HG03135 (cell line): ENCODE data around the gene TTLL6.
"Not testable (repeated sequence)": the region's sequence is repeated elsewhere in the genome, so short reads cannot be mapped to it uniquely, and the experiment has no call there.

ENCODE experiments used
- ATAC-seq: cut with Tn5 transposase; IDR thresholded peaks from one replicate; pipeline ENCODE4 v1.9.1; 2021; ENCODE audit warnings: mild to moderate bottlenecking, moderate library complexity; ENCODE audit not compliant: unreplicated experiment

The TTLL6 gene

DNA sequence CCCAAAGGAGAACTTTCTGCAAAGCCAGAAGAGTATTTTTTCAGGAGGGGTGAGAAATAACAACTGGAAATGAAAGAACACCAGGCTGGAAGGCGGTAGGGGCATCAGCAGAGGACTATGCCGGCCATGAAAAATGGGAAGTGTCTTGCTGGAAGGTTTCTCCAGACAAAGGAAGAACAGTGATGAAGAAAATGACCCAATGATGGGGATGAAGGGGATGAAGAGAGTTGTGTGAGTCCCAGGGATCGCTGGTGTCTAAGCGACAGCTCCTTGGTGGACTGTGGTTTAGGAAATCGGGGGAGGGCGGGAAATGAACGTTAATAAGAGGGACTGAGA is 623 bp downstream of the TTLL6 start:
- no peak for ATAC-seq

DNA sequence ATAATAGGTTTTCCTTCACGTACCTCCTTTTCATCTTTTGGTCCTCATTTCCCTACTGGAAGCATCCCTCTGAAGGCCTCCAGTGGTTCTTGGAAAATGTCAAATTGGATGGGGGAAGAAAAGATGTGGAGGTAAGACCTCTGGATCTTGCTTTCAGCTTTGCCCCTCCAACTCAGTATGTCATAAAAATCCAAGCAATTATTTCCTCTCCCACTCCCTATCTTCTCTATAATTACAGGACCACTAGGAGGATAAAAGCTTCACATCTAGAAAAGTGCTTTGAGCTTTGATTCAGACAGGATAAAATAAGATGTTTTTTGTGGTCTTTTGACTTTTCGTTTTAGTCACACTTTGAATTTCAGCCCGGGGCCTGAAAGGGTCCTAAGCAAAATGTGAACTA is 1.7 kb downstream of the TTLL6 start:
- ATAC-seq, result no peak

DNA sequence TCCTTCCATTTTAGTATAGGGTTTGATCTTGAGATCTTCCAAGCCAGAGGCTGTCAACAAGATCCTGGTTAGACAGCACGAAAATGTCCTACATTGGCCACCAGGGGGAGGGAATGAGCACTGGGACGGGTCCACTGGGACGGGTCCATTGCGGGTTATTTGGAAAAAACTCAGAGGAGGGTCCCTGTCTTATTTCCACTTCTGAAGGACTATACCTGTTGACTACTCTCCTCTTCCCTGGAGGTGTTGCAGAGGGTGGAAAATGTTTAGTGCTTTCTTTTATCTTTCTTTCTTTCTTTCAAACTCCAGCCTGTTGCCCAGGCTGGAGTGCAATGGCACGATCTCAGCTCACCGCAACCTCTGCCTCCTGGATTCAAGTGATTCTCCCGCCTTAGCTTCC is 2.5 kb downstream of the TTLL6 start:
- no peak for ATAC-seq

DNA sequence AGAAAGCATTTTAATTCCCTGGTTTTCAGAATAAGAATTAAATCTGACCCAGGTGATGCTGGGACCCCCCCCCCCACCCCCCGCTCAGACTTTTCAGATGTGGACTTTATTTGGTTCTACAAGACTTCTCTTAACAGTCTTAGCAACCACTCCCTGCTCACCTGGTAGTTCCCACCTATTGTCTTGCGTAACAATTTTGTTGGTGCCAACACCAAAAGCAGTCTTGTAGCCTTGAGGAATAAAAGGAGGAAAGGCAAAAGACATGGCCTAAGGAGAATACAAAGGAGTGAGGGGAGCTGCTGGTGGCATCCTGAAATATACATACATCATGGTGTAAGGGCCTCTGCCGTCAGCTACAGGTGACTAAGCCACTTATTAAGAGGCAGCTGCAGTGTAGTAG is 5.0 kb downstream of the TTLL6 start:
- ATAC-seq, result no peak

DNA sequence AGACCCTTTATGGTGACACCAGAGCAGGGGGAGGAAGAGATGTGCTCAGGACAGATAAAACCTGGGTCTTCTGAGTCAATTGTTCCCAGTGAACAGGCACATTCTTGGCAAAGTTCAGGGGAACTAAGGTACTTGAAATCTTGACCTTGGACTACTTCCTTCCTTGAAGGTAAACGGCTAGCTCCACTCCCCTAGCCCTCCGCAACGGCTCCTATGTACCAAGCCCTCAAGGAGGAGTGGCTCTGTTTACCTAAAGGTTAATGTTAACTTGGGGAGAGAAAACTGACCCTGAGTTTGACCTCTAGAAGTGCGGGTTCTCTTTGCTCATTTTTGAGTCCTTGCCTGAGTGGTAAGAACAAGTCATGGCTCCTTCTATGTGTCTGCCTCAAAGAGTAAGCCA is 7.8 kb downstream of the TTLL6 start:
- ATAC-seq, result no peak

DNA sequence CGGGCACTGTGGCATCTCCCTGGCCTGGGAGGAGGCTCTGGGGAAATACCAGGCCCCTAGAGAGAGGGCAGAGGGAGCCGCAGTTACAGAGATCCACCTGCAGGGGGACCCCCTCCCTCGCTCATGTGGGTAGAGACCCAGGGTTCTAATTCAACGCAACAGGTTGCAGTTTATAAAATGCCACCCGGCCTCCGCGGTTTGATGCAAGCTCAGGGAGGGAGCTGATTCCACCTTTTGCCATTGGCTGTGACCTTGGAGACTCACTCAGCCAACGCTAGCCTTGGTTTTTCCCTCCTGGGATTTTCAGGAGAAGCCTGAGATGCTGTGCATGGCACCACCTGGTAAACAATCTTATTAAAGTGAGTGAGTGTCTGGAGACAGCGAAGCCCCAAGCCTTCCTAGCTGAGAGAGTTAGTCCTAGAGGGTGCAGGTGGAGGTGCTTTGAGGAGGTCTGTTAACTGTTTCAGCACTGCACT is 12.1 kb downstream of the TTLL6 start:
- ATAC-seq, result no peak

DNA sequence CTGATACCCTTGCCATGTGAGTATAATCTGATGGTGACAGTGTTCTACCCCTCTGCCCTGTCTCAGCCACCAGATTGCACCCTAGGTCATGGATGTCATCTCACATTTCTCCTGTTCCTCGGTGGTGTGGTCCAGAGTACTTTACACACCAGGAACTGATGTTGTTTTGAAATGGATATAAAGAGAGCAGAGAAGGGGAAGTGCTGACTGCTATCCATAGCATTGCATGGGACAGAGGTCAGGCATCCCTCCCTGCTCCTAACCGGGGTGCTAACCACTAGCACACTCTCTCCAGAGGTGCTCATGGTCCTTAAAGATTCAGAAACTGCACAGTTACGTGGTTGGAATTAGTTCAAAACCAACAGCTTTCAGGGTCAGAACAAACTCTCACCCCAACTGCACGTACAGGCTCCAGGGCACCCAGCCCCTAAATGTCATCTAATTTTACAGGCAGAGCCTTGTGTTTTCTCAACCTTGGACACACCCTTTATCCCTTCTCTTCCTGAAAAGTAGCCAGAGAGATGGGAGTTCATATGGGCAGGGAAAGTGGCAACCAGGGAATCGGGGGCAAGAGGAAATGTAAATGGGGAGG is 16.3 kb downstream of the TTLL6 start:
- ATAC-seq, result no peak

DNA sequence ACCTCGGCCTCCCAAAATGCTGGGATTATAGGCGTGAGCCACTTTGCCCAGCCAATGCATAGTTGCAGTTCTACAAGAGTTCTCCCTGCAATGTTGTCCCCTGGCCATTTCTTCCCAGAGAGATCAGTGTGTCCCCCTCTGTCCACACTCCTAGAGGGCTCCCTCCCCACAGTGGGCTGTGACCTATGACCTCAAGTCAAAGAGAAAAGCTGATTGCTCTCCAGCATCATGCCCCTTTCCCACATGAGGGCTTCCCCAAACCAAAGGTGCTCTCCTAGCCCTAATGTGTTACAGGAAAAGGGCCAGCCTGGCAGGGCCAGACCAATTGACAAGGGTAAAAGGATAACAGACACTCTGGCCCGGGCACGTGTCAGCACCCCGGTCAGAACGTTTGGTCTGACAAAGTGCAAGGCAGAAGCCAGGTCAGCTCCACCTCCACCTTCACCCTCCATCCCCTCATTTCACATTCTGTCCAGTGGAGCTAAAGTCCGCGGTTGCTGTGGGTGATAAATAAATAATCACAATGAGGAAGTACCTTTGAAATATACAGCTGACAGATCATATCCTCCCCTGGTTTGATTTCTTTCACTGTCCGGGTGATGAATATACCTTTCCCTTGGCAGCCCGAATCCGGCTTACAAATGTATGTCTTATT is 17.8 kb downstream of the TTLL6 start:
- no peak for ATAC-seq

DNA sequence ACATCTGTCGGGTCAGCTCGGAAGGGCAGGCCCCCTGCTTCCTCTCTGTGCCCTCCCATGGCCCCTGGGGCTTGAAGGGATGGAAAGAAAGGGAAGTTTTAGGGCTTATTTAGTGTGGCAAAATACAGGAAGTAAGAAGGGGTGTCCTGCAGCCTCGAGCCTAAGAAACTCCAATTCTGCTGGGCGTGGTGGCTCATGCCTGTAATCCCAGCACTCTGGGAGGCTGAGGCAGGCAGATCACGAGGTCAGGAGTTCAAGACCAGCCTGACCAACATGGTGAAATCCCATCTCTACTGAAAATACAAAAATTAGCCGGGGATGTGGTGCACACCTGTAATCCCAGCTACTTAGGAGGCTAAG is 20.9 kb downstream of the TTLL6 start:
- not testable (repeated sequence) for ATAC-seq

DNA sequence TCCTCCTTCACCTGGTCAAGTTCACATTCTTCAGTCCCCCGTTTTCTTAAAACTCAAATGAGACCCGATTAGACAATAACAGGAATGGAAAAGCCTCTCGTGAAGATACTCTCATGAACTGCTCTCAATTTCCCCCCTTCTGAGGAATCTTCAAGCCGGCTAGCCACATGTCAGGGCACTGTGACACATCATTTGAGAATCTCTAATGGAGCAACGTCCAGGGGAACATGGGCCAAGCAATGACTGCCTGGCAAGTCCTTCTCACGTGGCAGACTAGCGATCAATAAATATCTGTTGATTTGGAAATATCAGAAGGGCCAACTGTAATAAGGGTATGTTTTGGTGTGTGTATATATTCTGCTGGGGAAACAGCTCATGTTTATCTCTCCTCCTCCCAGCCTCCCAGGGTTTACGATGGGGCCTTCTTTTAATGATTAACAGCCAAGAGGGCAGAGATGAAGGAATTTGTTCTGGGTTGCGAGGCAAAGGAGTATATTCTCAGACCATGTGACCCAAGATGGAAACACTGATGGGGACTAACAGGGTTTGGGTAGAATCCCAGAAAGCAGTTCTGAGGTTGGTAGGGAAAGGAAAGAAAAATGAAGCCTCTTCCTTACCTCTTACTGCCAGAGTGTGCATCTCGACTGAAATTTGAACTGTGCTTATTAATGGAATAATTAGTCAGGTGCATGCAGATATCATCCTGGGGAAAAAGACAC is 21.4 kb downstream of the TTLL6 start:
- ATAC-seq, result no peak

DNA sequence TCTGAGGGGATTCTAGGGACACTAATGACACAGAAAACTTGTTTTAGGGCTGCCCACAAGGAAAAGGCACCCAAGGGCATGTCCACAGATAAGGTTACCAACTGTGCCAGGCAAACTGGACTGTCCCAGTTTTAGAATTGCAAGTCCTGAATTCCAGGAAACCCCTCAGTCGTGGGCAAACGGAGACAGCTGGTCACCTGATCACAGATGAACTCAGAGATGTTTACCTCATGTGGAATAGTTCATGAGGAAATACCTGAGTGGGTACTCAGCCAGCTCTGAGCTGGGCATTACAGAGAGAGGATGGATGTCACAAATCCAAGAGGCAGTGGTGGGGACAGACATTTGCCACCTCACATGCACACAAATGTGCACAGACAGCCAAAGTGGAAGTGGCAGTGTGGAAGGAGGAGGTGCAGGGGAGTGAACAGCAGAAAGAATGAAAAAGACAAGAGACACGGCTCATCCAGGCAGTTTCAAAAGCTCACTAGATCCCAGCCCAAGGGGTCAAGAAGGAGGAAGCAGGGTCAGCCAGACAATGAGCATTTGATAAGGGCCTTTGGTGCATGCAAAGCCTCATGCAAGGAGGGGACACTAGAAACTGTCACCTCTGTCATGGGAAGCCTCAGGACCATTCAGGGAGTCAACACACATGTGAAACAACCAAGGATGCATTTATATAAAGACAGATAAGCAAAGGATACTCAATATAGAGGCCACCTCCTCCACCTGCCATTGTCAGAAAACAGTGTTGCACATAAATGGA is 24.8 kb downstream of the TTLL6 start:
- ATAC-seq, result no peak

DNA sequence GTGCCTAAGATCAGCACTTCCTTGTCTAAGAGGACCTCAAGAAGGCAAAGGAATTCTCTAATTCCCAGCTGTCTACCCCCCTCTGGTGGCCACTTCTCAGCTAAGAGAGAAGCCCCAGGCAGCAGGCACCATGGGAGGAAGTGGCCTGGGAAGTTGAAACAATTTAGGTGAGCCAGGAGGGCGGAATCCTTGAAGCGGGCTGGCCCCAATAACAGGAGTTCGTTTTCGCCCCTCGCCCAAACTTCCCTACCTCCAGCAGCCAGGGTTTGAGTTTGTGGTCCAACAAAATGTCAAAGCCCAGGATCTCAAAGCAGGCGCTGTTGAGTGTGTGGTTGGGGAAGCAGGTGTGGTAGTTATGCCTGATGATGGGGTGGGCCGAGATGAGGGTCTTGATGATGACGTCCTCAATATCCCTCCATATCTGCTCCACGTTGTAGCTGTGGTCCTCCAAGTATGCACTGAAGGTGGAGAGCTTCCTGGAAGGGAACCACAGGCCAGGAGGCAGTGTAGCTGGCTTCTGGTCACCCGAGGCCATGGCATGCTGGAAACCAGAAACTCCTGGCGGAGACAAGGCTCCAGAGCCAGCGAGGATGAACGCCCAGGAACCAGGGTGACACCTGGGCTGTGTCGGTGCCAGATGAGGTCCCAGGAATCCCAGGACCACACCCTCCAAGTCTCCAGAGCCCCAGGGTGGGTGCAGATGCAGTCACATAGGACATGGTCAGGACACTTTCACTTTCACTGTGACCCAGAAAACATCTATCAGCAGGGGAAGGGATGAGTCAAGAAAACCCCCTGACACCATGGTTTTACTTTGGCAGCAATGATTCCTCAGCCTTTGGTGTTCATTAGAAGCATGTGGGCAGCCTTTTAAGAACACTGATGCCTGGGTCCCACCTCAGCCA is 25.6 kb downstream of the TTLL6 start:
- ATAC-seq, result no peak

DNA sequence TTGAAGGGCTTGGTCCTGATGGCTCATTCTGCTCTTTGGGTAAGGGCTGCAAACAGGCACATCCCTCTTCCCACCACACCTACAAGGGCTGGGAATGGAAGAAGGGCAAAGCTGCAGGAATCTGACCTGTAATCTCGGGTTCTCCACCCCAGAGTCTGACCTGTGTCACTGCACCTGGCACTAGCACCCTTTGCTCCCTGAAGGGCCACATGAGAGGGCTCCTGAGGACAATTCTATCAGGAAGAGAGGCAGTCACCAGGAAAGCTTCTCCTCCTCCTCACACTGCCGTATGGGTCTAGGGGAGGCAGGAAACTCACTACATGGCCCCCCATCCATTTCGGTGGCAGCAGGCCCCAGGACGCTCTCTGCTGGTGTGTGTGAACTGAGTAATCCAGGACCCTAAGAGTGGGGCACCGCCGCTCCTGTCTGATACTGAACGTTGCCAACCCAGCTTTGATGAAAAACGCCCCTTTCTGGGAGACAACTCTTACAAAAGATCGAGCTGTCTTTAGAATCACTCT is 26.4 kb downstream of the TTLL6 start:
- ATAC-seq, result no peak

DNA sequence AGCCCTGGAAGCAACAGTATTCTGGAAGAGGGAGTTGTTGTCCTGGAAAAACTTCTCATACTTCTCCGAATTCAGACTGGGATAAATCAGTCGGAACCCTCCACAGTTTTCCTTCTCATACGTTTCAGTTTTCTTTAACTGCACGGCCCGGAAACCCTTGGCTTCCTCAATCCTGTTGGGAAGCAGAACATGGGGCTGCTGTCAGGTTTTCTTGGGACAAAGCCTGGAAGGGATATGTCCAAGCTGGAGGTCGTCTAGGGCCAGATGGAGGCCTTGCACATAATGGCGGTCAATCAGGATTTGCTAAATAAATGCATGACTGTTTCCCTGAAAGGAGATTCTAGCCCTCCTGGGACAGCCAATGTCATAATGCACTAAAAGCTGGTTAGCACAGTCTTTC is 29.2 kb downstream of the TTLL6 start:
- no peak for ATAC-seq

DNA sequence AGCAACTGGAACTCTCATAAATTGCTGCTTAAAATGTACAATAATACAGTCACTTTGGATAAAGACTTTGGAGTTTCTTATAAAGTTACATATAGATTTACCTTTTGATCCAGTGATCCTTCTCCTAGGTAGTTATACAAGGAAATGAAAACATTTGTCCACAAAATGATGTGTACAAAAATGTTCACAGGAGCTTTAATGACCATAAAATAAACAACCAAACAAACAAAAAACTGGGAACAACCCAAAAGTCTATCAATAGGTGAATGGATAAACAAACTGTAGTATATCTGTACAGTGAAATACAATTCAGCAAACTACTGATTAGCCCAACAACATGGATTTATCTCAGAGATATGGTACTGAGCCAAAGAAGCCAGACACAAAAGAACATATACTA is 37.6 kb downstream of the TTLL6 start:
- ATAC-seq, result no peak

DNA sequence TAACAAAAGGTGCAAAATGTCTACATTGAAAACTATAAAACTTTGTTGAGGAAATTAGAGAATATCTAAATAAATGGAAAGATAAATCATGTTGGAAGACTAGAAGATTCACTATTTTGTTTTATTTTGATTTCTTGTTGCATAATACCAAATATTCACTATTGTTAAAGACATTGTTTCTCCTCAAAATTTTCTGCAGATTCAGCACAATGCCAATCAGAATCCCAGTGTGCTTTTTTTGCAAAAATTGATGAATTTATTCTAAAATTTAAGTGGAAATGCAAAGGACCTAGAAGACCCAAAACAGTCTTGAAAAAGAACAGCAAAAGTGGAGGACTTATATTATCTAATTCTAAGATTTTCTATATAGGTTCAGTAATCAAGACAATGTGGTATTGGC is 40.4 kb downstream of the TTLL6 start:
- ATAC-seq, result no peak

DNA sequence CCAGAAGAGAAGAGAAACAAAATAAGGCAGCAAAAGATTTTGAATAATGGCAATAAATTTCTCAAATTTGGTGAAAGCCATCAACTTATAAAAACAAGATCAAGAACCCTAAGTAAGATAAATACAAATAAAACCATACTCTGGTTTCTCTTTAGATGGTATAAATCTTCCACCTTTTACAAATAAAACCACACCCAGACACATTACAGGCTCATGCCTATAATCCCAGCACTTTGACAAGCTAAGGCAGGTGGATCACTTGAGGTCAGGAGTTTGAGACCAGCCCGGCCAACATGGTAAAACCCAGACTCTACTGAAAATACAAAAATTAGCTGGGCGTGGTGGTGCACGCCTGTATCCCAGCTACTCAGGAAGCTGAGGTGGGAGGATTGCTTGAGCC is 43.8 kb downstream of the TTLL6 start:
- no peak for ATAC-seq

DNA sequence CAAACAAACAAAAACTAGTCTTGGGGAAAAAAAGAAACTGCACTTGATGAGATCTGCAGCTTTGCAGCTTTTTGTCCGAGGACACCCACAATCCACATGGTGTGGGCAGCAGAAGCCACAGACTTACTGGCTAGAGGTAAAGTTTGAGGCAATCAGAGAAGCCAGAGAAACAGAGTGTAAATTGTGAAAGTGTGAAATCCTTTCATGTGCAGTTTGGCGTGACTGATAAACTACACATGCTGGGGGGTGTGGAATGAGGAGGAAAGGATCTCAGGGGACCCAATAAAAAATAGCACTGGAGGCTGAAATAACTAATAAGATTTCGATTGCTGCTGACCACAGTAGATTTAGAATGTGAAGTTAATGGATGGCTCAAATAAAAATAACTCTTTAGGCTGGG is 46.1 kb downstream of the TTLL6 start:
- ATAC-seq, result no peak

DNA sequence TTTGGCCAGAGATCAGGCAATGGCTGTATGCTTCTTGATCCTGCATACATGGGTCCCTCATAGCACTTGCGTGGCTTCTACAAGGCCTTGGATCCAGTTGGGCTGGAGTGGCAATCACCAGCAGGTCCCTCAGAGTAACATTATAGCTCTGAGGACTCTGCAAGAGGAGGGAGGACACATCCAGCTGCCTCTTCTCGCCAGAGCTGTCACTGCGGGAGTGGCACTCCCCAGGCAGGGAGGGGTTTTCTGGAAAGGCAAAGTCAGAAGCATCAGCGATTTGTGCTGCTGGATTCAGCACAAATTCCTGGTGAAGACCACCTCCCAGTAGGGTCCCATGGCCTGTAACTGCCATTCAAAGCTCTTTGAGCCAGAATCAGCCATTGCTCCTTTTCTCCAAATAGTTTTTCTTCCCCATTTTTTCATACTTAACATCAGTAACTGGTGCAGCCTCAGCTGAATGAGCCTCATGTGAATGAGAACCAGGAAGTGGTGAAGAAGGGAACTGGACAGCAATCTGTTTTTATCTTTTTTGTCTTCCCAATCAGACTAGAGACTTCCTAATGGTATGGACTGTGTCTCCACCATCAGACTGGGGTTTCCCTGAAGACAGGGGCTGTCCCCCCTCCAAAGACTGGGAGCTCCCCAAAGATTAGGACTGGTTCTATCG is 47.9 kb downstream of the TTLL6 start:
- no peak for ATAC-seq

DNA sequence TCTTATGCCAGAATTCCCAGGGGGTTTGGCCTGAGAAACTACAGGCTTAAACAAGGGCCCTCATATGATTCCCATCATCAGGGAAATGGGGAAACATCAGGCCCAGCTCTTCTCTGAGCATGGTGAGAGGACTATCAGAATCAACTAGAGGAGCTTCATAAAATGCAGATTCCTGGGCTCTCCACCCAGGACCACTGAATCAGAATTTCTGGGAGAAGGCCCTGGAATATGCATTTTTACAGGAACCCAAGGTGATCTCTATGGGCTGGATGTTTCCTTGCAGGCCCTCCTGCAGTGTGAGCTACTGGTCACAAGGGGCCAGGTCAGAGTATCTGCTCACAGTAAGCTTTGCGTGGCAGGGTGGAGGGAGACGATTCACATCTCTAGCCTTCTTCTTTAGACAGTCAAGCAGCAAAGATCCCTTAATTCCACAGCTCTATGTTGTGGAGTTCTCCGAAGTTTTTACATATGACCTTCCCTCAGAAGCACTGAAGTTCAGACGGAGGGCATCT is 49.7 kb downstream of the TTLL6 start:
- ATAC-seq, result no peak
